Measurements from ENCODE around the gene ACAT1. TPM values are rescaled to one million over a fixed set of nuclear protein-coding genes. Genes with fewer than 3 reads are reported as not detected.

The ACAT1 gene
- total RNA-seq, 4 donors from 2014 or later, result 288 to 950 (median 605) TPM

- Histone ChIP-seq H3K27me3 (no peaks in the 10 kb centered on the region), H3K4me1 (peaks cover 0 to 6% of the 10 kb centered on the region in 2 donors), H3K36me3 (peaks cover 0 to 55% of the 10 kb centered on the region in 2 donors), H3K9me3 (no peaks in the 10 kb centered on the region), H3K27ac (no peak overlapping the region), H3K4me3 (no peak overlapping the region)
- DNase-seq, result no peak
- in situ Hi-C loops (cut with MboI; ENCODE audit: low sequenced_read_pairs in 4 of 4) (no loop called here), intact Hi-C loops (cut with DNase I; ENCODE audit: low total_unique reads) (no loop called here)
- no peak for ATAC-seq
- no peak for TF ChIP-seq POLR2A (IDR thresholded peaks at IDR 0.05)
- TF ChIP-seq CTCF (IDR thresholded peaks at IDR 0.05 in 4 of 5, conservative IDR thresholded peaks at IDR 0.05 in 1 of 5), result no peak
Measured at GRCh38 chr11:108193725-108194124, 72.4 kb downstream of the ACAT1 start.

GRCh38 chr11:108196901-108197300 is 75.5 kb downstream of the ACAT1 start:
- in situ Hi-C loops (cut with MboI; ENCODE audit: low sequenced_read_pairs in 4 of 4), result no loop called here
- intact Hi-C loops (cut with DNase I; ENCODE audit: low total_unique reads), result no loop called here
- Histone ChIP-seq H3K9me3 (no peaks in the 10 kb centered on the region), H3K36me3 (peaks cover 0 to 35% of the 10 kb centered on the region in 2 donors), H3K27ac (no peak overlapping the region), H3K4me3 (no peak overlapping the region), H3K27me3 (no peaks in the 10 kb centered on the region), H3K4me1 (peaks cover 0 to 6% of the 10 kb centered on the region in 2 donors)
- no peak for ATAC-seq
- no peak for TF ChIP-seq CTCF (IDR thresholded peaks at IDR 0.05 in 4 of 5, conservative IDR thresholded peaks at IDR 0.05 in 1 of 5)
- no peak for TF ChIP-seq POLR2A (IDR thresholded peaks at IDR 0.05)
- DNase-seq, result no peak

Other genes starting within 250 kb of the ACAT1 start
- under 1 TPM in 1 of 4 donors, not detected in 3; 0.22 TPM for gene RAB39A, start 193.1 kb upstream of the ACAT1 start, total RNA-seq
- 10 to 100 TPM; 40.6 to 83.5 (median 66.5) TPM for gene CUL5, start 112.7 kb upstream of the ACAT1 start, total RNA-seq
- 10 to 100 TPM in 1 of 4 donors, 1 to 10 TPM in 3; 5.4 to 10.6 (median 7.5) TPM for gene NPAT, start 101.1 kb downstream of the ACAT1 start, total RNA-seq
- gene ATM, start 101.5 kb downstream of the ACAT1 start, total RNA-seq, result 10 to 100 TPM in 3 of 4 donors, 1 to 10 TPM in 1; 9.3 to 21.6 (median 15.9) TPM

Measured in gastrocnemius medialis (tissue), 4 donors.